H1 (cell line): ENCODE results near the gene ARHGAP10. TPM values are rescaled to one million over a fixed set of nuclear protein-coding genes. Genes with fewer than 3 reads are reported as not detected.

Experiments used
- CHD2 ChIP-seq: IDR thresholded peaks from 2 replicates; pipeline ENCODE4 v1.6.1; 2012; ENCODE audit warnings: low read length, improper control_type of control experiment
- CREB1 ChIP-seq: IDR thresholded peaks from 2 replicates; pipeline ENCODE4 v1.6.1; 2012; ENCODE audit warnings: inconsistent platforms
- MAFK ChIP-seq: IDR thresholded peaks from 2 replicates; pipeline ENCODE4 v1.6.1; 2012; ENCODE audit warnings: low read depth, mild to moderate bottlenecking, improper control_type of control experiment, low read length
- TBP ChIP-seq: IDR thresholded peaks from 2 replicates; pipeline ENCODE4 v1.6.1; 2011; ENCODE audit warnings: low read depth, low read length, improper control_type of control experiment
- YY1 ChIP-seq: IDR thresholded peaks from 2 replicates; pipeline ENCODE4 v1.6.1; 2011; ENCODE audit warnings: low read depth, mild to moderate bottlenecking, low read length
- polyA plus RNA-seq, 7 experiments: library from polyadenylated mRNA; depleted of rRNA in 3 of 7; stranded (reverse) in 5 of 7; unstranded in 2 of 7; fragments of >200 nt in 5 of 7; fragments of 200-250 nt in 2 of 7; gene quantifications; 1 replicate in 5 of 7; 2 replicates in 1 of 7; 4 replicates in 1 of 7; pipeline versions ENCODE4 v1.2.1 to v1.2.3, GENCODE V29; 2011 to 2013; ENCODE audit warnings: missing spikeins in 2 of 7, mixed read lengths in 2 of 7
- total RNA-seq: library from RNA; stranded (reverse); fragmentation: NEBNext Ultra II Directional; extraction: Animal tissue kit (Norgen Biotek cat#: 25700); gene quantifications from 2 replicates; pipeline ENCODE4 v1.2.1, GENCODE V29; 2021

The ARHGAP10 gene
- total and polyA plus RNA-seq, 2 of the 8 experiments (the other 6 are each of a cell fraction or from before 2014, with no cell fraction given) = 3.7 to 6.1 TPM

GRCh38 chr4:148021686-148022085 is 289.8 kb downstream of the ARHGAP10 start (continued):
- TF ChIP-seq YY1 = no peak
- TF ChIP-seq CREB1 = no peak
- TF ChIP-seq CHD2 = no peak
- no peak for TF ChIP-seq TBP
- no peak for TF ChIP-seq MAFK
